GM15510 (cell line): Measurements from ENCODE around the gene RANBP1.

Experiments
- POLR2A ChIP-seq: IDR thresholded peaks from 3 replicates; pipeline ENCODE4 v1.6.1; 2011; ENCODE audit warnings: borderline replicate concordance; ENCODE audit not compliant: insufficient read length; ENCODE audit errors: extremely low read depth

The RANBP1 gene

GRCh38 chr22:20123366-20124082 is 7.6 kb downstream of the RANBP1 start:
- TF ChIP-seq POLR2A, result no peak

GRCh38 chr22:20124083-20124787 is 8.3 kb downstream of the RANBP1 start:
- no peak for TF ChIP-seq POLR2A

- no peak for TF ChIP-seq POLR2A
Observed at GRCh38 chr22:20125201-20126174, 9.6 kb downstream of the RANBP1 start.

- TF ChIP-seq POLR2A, result no peak
Observed at GRCh38 chr22:20126284-20127029, 10.6 kb downstream of the RANBP1 start.

GRCh38 chr22:20127318-20127868 is 11.5 kb downstream of the RANBP1 start:
- TF ChIP-seq POLR2A, result no peak

GRCh38 chr22:20127869-20128618 is 12.1 kb downstream of the RANBP1 start:
- no peak for TF ChIP-seq POLR2A

GRCh38 chr22:20128619-20128901 is 12.7 kb downstream of the RANBP1 start:
- TF ChIP-seq POLR2A, result no peak

GRCh38 chr22:20128902-20129746 is 13.2 kb downstream of the RANBP1 start:
- TF ChIP-seq POLR2A, result no peak

- TF ChIP-seq POLR2A, result no peak
Observed at GRCh38 chr22:20129747-20130014, 13.8 kb downstream of the RANBP1 start.

GRCh38 chr22:20130319-20130718 is 14.4 kb downstream of the RANBP1 start:
- no peak for TF ChIP-seq POLR2A

- no peak for TF ChIP-seq POLR2A
Observed at GRCh38 chr22:20130731-20131596, 15.1 kb downstream of the RANBP1 start.

- TF ChIP-seq POLR2A, result no peak
Observed at GRCh38 chr22:20131597-20131858, 15.6 kb downstream of the RANBP1 start, which contains the start of gene ZDHHC8. ZDHHC8 (plus strand) TSS chr22:20131804; CDS start chr22:20131948, 144 bp downstream.
